Spleen (tissue), 7 donors: ENCODE results near the gene IL18.

Experiments used
- POLR2AphosphoS5 ChIP-seq, 3 donors: sonication (generic); formaldehyde crosslinking; IDR thresholded peaks; one replicate each; pipeline ENCODE4 v1.5.1; 2017; ENCODE audit warnings: antibody characterized with exemption in 3 of 3
- TF ChIP-seq, protein P1 (sequence below), 11 experiments: fragments of 200-600 bp in 7 of 11; fragments of 450-650 bp in 4 of 11; sonication (generic) in 4 of 11; IDR thresholded peaks in 8 of 11; conservative IDR thresholded peaks in 3 of 11; 1 replicate in 7 of 11; 2 replicates in 4 of 11; pipeline versions ENCODE4 v1.4.0 to v1.8.0; 2016 to 2021; ENCODE audit warnings: antibody characterized with exemption in 11 of 11, inconsistent platforms in 4 of 11, mild to moderate bottlenecking in 1 of 11
- donor health status: DM: no; HTN: no; CAD: no; lungs with moderate emphysema.
- donor health status: DM: no; HTN: no; CAD: no.
- donor health status: DM: no; HTN: no; CAD: no.

DNA sequence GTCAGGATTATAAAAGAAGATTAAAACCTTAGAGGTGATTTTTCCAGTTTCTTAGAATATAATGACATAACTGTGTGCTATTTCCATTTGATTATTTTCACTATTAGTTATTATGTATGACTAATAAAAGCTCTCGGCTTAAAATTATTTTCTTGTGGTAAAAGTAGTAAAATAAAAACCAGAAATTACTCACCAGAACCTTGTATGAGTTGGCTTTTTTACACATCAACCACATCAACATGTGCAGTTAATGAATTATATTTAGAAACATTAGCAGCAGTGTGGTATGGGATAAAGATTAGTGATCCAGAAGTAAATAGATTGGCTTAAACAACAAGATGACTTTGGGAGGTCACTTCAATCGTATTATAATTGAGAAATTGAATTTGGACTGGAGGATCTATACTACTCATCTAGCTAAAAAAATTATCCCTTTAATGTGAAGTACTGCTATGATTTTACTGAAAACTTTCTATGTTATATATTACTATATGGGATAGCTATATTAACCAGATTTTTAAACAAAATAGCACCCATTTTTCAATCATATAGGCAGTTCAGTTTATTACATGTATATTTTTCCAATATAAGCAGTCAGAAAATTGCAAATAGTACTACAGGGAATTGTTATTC lies 8.6 kb upstream of the IL18 start:
- TF ChIP-seq, protein P1, sequence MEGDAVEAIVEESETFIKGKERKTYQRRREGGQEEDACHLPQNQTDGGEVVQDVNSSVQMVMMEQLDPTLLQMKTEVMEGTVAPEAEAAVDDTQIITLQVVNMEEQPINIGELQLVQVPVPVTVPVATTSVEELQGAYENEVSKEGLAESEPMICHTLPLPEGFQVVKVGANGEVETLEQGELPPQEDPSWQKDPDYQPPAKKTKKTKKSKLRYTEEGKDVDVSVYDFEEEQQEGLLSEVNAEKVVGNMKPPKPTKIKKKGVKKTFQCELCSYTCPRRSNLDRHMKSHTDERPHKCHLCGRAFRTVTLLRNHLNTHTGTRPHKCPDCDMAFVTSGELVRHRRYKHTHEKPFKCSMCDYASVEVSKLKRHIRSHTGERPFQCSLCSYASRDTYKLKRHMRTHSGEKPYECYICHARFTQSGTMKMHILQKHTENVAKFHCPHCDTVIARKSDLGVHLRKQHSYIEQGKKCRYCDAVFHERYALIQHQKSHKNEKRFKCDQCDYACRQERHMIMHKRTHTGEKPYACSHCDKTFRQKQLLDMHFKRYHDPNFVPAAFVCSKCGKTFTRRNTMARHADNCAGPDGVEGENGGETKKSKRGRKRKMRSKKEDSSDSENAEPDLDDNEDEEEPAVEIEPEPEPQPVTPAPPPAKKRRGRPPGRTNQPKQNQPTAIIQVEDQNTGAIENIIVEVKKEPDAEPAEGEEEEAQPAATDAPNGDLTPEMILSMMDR (IDR thresholded peaks at IDR 0.05 in 8 of 11, conservative IDR thresholded peaks at IDR 0.05 in 3 of 11) = no peak
- no peak for TF ChIP-seq POLR2AphosphoS5 (IDR thresholded peaks at IDR 0.05)
